AML-193 (cell line): Measurements from ENCODE around the gene PLA1A.
"Not testable (repeated sequence)": the region's sequence is repeated elsewhere in the genome, so short reads cannot be mapped to it uniquely, and the experiment has no call there.

Experiments used
- DNase-seq, 2 experiments: peaks; one replicate each; lab custom pipeline; 2025; lab: John Stamatoyannopoulos, UW

The PLA1A gene

DNA sequence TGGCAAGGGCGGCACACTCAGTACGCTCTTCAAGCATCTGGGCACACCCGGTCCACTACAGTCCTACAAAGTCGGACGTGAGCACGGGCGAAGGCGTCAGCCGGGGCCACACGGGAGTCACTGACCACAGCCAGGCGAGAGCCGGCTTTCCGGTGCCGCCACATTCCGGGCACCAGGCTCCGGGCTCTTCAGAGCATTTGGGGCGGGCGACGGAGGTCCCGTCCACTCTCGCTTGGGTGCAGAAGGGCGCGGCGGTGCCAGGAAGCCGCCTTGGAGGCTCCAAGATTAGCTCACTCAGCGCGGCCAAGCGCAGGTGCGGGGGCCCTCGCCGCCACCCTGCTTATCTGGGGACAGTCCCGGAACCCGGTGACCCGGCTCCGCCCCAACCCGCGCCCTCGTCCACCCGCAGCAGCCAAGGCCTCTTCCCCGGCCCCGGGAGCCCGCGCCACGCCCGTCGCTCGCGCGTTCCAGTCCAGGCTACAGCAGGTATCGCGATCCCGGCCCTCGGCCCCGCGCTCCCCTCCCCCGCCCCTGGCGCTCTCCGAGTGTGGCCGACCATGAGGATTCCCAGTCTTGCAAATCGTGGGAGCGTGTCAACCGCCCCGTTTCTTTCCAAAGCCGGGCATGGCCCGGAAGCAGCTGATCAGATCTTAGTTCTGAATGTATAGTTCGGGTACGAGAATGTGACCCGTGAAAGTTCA lies 18.2 kb upstream of the PLA1A start, which contains the start of gene ADPRH:
Gene ADPRH, plus strand, starts transcription at position 127 of the 701 bp plus-strand sequence. CDS start 2,678 bp downstream, outside the sequence.
- peak in 1 of 2 experiments; percentile 55 for DNase-seq

DNA sequence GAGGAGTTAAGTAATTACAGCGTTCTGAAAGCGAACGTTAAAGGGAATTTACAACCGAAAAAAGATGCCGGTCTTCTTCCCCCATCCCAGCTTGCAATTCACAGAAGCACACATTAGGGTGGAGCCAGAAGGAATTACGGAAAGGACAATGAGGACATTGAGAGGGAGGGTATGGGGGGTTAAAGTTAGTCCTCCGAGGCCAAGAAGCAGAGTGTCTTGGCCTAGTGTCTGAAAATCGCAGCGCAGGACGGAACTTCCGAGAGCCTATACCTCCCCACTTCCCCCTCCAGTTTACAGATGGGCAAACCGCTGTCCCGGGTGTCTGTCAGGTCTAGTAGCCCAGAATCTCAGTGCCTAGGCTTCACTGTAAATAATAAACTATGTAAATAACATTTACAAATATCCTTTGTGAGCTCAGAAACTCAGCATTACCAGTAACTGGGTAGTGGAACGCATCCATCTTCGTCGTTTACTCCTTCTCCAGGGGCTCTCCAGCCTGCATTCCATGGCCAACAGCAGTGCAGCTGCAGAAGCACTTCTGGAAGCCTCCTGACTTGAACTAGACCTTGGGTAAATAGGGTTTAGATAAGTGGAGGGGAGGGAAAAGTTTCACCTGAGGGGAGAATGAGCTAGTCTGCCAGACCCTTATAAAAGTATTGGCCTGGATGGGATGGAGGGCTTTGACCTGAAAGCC lies 17.5 kb upstream of the PLA1A start:
- DNase-seq: peak; percentile 37 to 56

- no peak for DNase-seq
These were observed 15.5 kb upstream of the PLA1A start for GRCh38 chr3:119582178-119582577.

DNA sequence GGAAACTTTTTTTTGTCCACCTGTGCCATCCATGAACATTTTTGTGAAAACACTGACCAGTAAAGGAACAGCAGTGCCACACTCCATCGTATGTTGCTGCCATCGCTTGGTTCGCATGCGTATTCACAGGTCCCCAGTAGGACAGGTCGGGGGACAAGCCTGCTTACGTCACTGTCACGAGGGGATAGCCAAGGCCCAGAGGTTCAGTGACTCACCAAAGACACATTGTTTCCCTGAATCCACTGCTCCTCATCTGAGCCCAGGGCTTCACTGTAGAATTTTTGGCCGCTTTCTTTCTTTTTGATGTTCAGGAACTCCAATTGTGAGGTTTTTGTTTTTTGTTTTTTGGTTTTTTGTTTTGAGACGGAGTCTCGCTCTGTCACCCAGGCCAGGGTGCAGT lies 12.5 kb upstream of the PLA1A start:
- DNase-seq: no peak

- no peak for DNase-seq
These were observed 11.7 kb upstream of the PLA1A start for GRCh38 chr3:119585856-119586570.

DNA sequence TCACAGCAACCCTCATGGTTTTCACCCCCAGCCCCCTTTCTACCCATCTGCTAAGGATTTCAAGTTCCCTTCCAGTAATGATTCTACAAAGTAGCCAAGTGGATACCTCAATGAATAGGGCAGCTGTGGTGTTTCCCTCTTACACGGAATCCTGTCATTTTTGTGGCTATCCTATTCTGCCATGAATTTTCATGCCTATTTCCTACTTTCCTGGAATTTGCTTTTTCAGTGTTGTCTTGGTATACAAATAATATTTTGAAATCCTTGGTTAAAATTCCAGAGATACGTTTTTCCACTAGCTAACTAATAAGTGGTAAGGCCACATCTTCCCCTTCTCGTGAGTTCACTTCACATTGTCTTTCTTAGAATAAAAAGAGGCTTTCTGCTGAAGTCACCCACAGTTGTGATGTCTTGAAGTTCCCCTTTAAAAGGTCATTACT lies 10.9 kb upstream of the PLA1A start:
- DNase-seq: no peak

GRCh38 chr3:119588112-119588511 lies 9.6 kb upstream of the PLA1A start:
- DNase-seq: no peak

GRCh38 chr3:119589102-119589773 lies 8.4 kb upstream of the PLA1A start:
- no peak for DNase-seq

DNA sequence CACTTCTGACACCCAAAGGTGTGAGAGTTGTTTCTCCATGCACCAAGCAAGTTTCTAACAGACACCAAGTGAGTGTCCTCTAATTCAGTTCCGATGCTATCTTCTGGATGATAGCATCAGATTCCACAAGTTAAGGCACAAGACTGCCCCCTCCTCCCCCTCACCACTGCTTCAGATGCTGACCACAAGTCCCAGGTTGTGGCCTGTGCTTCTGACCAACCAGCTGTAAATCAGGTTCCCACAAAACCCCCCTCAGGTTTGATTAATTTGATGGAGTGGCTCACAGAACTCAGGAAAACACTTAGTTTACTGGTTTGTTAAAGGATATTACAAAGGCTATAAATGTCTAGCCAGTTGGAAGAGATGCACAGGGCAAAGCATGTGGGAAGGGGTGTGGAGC lies 7.0 kb upstream of the PLA1A start:
- no peak for DNase-seq

- DNase-seq: no peak
These were observed 4.8 kb upstream of the PLA1A start for GRCh38 chr3:119592861-119593260.

DNA sequence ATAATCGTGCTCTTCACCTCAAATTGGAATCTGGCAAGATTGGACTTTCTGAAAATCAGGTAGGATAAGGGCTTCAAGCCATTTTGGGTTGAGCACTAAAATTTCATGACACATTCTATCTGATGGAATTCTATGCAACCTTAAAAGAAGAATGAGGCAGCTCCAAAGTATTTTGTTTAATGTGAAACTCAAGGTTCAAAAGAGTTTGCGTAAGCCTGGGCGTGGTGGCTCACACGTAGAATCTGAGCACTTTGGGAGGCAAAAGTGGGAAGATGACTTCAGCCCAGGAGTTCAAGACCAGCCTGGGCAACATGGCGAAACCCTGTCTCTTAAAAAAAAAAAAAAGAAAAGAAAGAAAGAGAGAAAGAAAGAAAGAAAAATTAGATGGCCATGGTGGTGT lies 3.6 kb upstream of the PLA1A start:
- DNase-seq: no peak

DNA sequence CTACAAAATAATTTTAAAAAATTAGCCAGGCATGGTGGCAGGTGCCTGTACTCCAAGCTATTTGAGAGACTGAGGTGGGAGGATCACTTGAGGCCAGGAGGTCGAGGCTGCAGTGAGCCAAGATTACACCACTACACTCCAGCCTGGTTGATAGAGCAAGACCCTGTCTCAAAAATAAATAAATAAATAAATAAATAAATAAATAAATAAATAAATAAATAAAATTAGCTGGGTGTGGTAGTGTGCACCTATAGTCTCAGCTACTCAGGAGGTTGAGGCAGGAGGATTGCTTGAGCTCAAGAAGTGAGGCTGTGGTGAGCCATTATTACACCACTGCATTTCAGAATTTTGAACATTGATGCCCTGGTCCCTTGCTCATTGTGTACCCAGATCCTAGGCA lies 2.8 kb upstream of the PLA1A start:
- DNase-seq: not testable (repeated sequence)

GRCh38 chr3:119595639-119596334 lies 1.9 kb upstream of the PLA1A start:
- DNase-seq: peak in 1 of 2 experiments; percentile 16

GRCh38 chr3:119596398-119596797 lies 1.3 kb upstream of the PLA1A start:
- peak; percentile 24 to 34 for DNase-seq

DNA sequence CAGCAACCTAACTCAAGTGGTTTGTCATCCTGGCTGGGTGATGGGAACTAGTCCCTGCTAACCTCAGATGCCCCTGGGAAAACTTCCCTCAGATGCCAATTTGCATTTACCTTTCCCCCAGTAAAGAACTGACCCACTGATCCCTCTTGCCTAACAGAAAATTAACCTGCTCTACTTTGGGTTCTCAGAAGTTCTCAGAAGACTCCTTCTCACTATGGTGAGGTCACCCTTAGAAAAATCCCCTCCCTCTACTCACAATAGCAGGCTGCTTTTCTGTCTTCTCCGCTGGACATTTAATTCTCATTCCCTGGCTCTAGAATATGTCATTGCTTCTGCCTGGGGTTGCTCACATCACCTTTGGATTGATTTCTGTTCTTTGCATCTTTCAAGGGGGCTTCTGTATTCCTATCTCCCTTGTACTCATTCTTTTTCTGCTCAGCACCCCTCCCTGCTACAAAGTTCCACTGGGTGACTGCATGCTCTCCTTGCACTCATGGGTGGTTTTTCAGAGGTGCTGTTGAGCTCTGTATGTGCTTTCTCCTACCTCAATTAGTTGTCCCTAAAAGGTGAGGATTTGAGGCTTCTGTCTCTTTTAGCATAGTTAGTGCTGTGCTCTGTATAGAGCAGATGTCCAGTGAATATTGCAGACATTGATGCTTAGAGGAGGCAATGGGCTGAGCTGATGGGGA lies 869 bp downstream of the PLA1A start:
- DNase-seq: no peak

- no peak for DNase-seq
These were observed 2.0 kb downstream of the PLA1A start for GRCh38 chr3:119599558-119600174.

- peak; percentile 67 to 69 for DNase-seq
These were observed 3.0 kb downstream of the PLA1A start for GRCh38 chr3:119600732-119601131.

GRCh38 chr3:119601154-119601553 lies 3.5 kb downstream of the PLA1A start:
- DNase-seq: no peak

- no peak for DNase-seq
These were observed 5.0 kb downstream of the PLA1A start for GRCh38 chr3:119602676-119603075.

GRCh38 chr3:119604878-119605277 lies 7.2 kb downstream of the PLA1A start:
- DNase-seq: no peak
